ENCODE measurements around the gene TUBB4A.

GRCh38 chr19:6471076-6471475, 31.0 kb downstream of the TUBB4A start:
- TF ChIP-seq CTCF (IDR thresholded peaks at IDR 0.05) (no peak), POLR2A (IDR thresholded peaks at IDR 0.05) (no peak)

Data from right lobe of liver (tissue), 4 donors.